HCT116 (cell line): ENCODE measurements around the gene BET1L. TPM values are rescaled to one million over a fixed set of nuclear protein-coding genes. Genes with fewer than 3 reads are reported as not detected.

Experiments
- ATAC-seq: fragments of 200-7000 bp; cut with Tn5 transposase; 2 replicates; pipeline ENCODE4 v1.9.1; 2020; ENCODE audit warnings: mild to moderate bottlenecking, moderate library complexity
- BruUV-seq: library from RNA; stranded (reverse); fragments of 400-500 nt; replicated peaks from 2 replicates; lab custom pipeline; 2021; lab: Mats Ljungman, UMichigan
- CTCF ChIA-PET: fragments of 300-600 bp; sonication (Branson Sonifier 250); formaldehyde crosslinking; loops from one replicate; lab custom pipeline; 2021; ENCODE audit warnings: antibody characterized with exemption; lab: Charles Lee
- POLR2A ChIA-PET: fragments of 300-600, 350-600 bp; sonication (Branson Sonifier 250); formaldehyde crosslinking; loops from one replicate; lab custom pipeline; 2021; ENCODE audit warnings: antibody characterized with exemption; lab: Charles Lee
- RAD21 ChIA-PET, 2 experiments: fragments of 300-600 bp; sonication (Branson Sonifier 250); formaldehyde crosslinking; loops; one replicate each; lab custom pipeline; 2023; ENCODE audit warnings: low total read pairs in 2 of 2; ENCODE audit not compliant: uncharacterized antibody in 2 of 2, unreplicated experiment in 2 of 2, low non-redundant PET in 1 of 2; lab: Charles Lee
- DNase-seq: peaks from one replicate; pipeline ENCODE4 v3.0.0-alpha.2; 2010; ENCODE audit warnings: low read depth, low spot score
- H2AFZ ChIP-seq: fragments of 200-600 bp; shearing (Covaris generic), sonication (generic); 2 replicates; pipeline ENCODE4 v1.6.1; 2017; ENCODE audit warnings: low read depth, mixed run types, mixed read lengths, antibody characterized with exemption, low read length; ENCODE audit not compliant: poor library complexity, severe bottlenecking
- H3K27ac ChIP-seq: 2 replicates; pipeline ENCODE4 v1.5.1; 2012; ENCODE audit warnings: low read depth, low read length
- H3K27me3 ChIP-seq: fragments of 200-600 bp; sonication (generic); 2 replicates; pipeline ENCODE4 v1.6.1; 2016; ENCODE audit warnings: mixed run types, low read length, mixed read lengths; ENCODE audit not compliant: insufficient read depth
- H3K36me3 ChIP-seq, 2 experiments: fragments of 200-500 bp in 1 of 2; fragments of 200-600 bp in 1 of 2; sonication (Bioruptor generic) in 1 of 2; sonication (generic) in 1 of 2; 2 replicates each; pipeline versions ENCODE4 v1.5.1 to v1.6.1; 2014 to 2016; ENCODE audit warnings: low read length in 2 of 2, inconsistent platforms in 1 of 2, mixed read lengths in 1 of 2, mixed run types in 1 of 2; ENCODE audit not compliant: insufficient read depth in 2 of 2, control insufficient read depth in 1 of 2
- H3K4me1 ChIP-seq, 2 experiments: fragments of 200-600 bp in 1 of 2; sonication (generic) in 1 of 2; 2 replicates each; pipeline versions ENCODE4 v1.5.1 to v1.6.1; 2012 to 2017; ENCODE audit warnings: low read length in 2 of 2, inconsistent platforms in 1 of 2, mild to moderate bottlenecking in 1 of 2, mixed read lengths in 1 of 2, mixed run types in 1 of 2, moderate library complexity in 1 of 2; ENCODE audit not compliant: insufficient read depth in 2 of 2, control insufficient read depth in 1 of 2
- H3K4me2 ChIP-seq: fragments of 200-600 bp; sonication (generic); 2 replicates; pipeline ENCODE4 v1.6.1; 2017; ENCODE audit warnings: mixed run types, low read length, mixed read lengths
- H3K4me3 ChIP-seq, 2 experiments: fragments of 200-600 bp in 1 of 2; sonication (generic) in 1 of 2; replicated peaks in 1 of 2; 2 replicates each; pipeline ENCODE4 v1.5.1; 2011 to 2016; ENCODE audit warnings: low read length in 2 of 2, control low read depth in 1 of 2, low read depth in 1 of 2, mild to moderate bottlenecking in 1 of 2, mixed read lengths in 1 of 2, mixed run types in 1 of 2
- H3K79me2 ChIP-seq: fragments of 200-600 bp; sonication (generic); 2 replicates; pipeline ENCODE4 v1.6.1; 2017; ENCODE audit warnings: mild to moderate bottlenecking, mixed run types, low read length, moderate library complexity, mixed read lengths; ENCODE audit not compliant: insufficient read depth
- H3K9ac ChIP-seq: fragments of 200-600 bp; sonication (generic); 2 replicates; pipeline ENCODE4 v1.6.1; 2016; ENCODE audit warnings: low read length, mixed read lengths
- H3K9me2 ChIP-seq: fragments of 200-600 bp; sonication (generic), shearing (Covaris generic); 2 replicates; pipeline ENCODE4 v1.6.1; 2017; ENCODE audit warnings: mixed run types, mild to moderate bottlenecking, moderate library complexity; ENCODE audit not compliant: insufficient read depth
- H3K9me3 ChIP-seq, 2 experiments: fragments of 200-500 bp in 1 of 2; fragments of 200-600 bp in 1 of 2; sonication (Bioruptor generic) in 1 of 2; sonication (generic) in 1 of 2; 2 replicates each; pipeline ENCODE4 v1.6.1; 2014 to 2017; ENCODE audit warnings: low read length in 2 of 2, mixed read lengths in 2 of 2, inconsistent platforms in 1 of 2, low read depth in 1 of 2, mild to moderate bottlenecking in 1 of 2, mixed run types in 1 of 2, moderate library complexity in 1 of 2; ENCODE audit not compliant: control insufficient read depth in 1 of 2, insufficient read depth in 1 of 2
- H4K20me1 ChIP-seq: fragments of 200-600 bp; sonication (generic), shearing (Covaris generic); 2 replicates; pipeline ENCODE4 v1.6.1; 2017; ENCODE audit warnings: mixed run types, mild to moderate bottlenecking, moderate library complexity; ENCODE audit not compliant: insufficient read depth
- ATF3 ChIP-seq: IDR thresholded peaks from 2 replicates; pipeline ENCODE4 v1.6.1; 2012
- CBX3 ChIP-seq: IDR thresholded peaks from 2 replicates; pipeline ENCODE4 v1.6.1; 2012; ENCODE audit warnings: low read depth
- CTCF ChIP-seq, 3 experiments: fragments of 200-600 bp in 1 of 3; sonication (generic) in 1 of 3; IDR thresholded peaks in 2 of 3; conservative IDR thresholded peaks in 1 of 3; 2 replicates each; pipeline ENCODE4 v1.5.1; 2012 to 2017; ENCODE audit warnings: low read depth in 2 of 3, low read length in 2 of 3, antibody characterized with exemption in 1 of 3, borderline replicate concordance in 1 of 3, control low read depth in 1 of 3, mild to moderate bottlenecking in 1 of 3, mixed read lengths in 1 of 3, mixed run types in 1 of 3, moderate library complexity in 1 of 3; ENCODE audit not compliant: insufficient read depth in 1 of 3
- EGR1 ChIP-seq: IDR thresholded peaks from 2 replicates; pipeline ENCODE4 v1.6.1; 2012; ENCODE audit warnings: low read depth
- ELF1 ChIP-seq: IDR thresholded peaks from 2 replicates; pipeline ENCODE4 v1.6.1; 2012; ENCODE audit warnings: low read depth, borderline replicate concordance
- EZH2phosphoT487 ChIP-seq: fragments of 200-600 bp; IDR thresholded peaks from 2 replicates; pipeline ENCODE4 v1.6.1; 2018; ENCODE audit warnings: antibody characterized with exemption, borderline replicate concordance
- FOSL1 ChIP-seq: IDR thresholded peaks from 2 replicates; pipeline ENCODE4 v1.6.1; 2012; ENCODE audit warnings: low read depth
- JUND ChIP-seq: IDR thresholded peaks from 2 replicates; pipeline ENCODE4 v1.6.1; 2012
- MAX ChIP-seq: IDR thresholded peaks from 2 replicates; pipeline ENCODE4 v1.6.1; 2012
- POLR2AphosphoS5 ChIP-seq: IDR thresholded peaks from 2 replicates; pipeline ENCODE4 v1.6.1; 2011; ENCODE audit warnings: mild to moderate bottlenecking, low read depth, low read length, moderate library complexity
- RAD21 ChIP-seq: IDR thresholded peaks from 2 replicates; pipeline ENCODE4 v1.6.1; 2012; ENCODE audit warnings: low read depth, mild to moderate bottlenecking
- SP1 ChIP-seq: IDR thresholded peaks from 2 replicates; pipeline ENCODE4 v1.6.1; 2012; ENCODE audit warnings: low read depth
- SRF ChIP-seq: IDR thresholded peaks from 2 replicates; pipeline ENCODE4 v1.6.1; 2012; ENCODE audit warnings: low read depth
- TCF7L2 ChIP-seq: IDR thresholded peaks from 2 replicates; pipeline ENCODE4 v1.7.0; 2011; ENCODE audit warnings: borderline replicate concordance, inconsistent platforms; ENCODE audit not compliant: insufficient read depth, insufficient read length; ENCODE audit errors: extremely low read depth
- ZFX ChIP-seq: fragments of 450-650 bp; IDR thresholded peaks from 2 replicates; pipeline ENCODE4 v1.6.1; 2017
- ZNF274 ChIP-seq: fragments of 200-500 bp; sonication (Bioruptor generic); IDR thresholded peaks from 2 replicates; pipeline ENCODE4 v1.6.1; 2014; ENCODE audit warnings: mild to moderate bottlenecking, low read depth, low read length, inconsistent platforms
- intact Hi-C: fragments of 100-400 bp; cut with micrococcal nuclease; formaldehyde crosslinking; loops from 2 replicates; pipeline ENCODE4 v1.10.0; 2022
- total RNA-seq: library from RNA; stranded (reverse); gene quantifications from one replicate; pipeline ENCODE4 v1.2.1, GENCODE V29; 2021; ENCODE audit not compliant: unreplicated experiment

The BET1L gene
- total RNA-seq, 1 experiment from 2014 or later, result 49.1 TPM

- ChIA-PET RAD21 (no interaction called here), CTCF (no interaction called here), POLR2A (no interaction called here)
- no TSS peak for BruUV-seq
- no peak overlapping the region for H3K4me3 ChIP-seq
- no peak overlapping the region for H3K27ac ChIP-seq
- H3K79me2 ChIP-seq, result no peaks in the 10 kb centered on the region
- TF ChIP-seq EZH2phosphoT487, result no peak
- TF ChIP-seq SP1, result no peak
- TF ChIP-seq ZFX, result no peak
- TF ChIP-seq SRF, result no peak
- TF ChIP-seq ZNF274, result no peak
- no peak for TF ChIP-seq ATF3
- no peak for TF ChIP-seq TCF7L2
- TF ChIP-seq ELF1, result no peak
- no peaks in the 10 kb centered on the region for H3K36me3 ChIP-seq
- intact Hi-C loops, result no loop called here
- no peaks in the 10 kb centered on the region for H3K9me3 ChIP-seq
- H4K20me1 ChIP-seq, result no peaks in the 10 kb centered on the region
- peaks cover 0 to 8% of the 10 kb centered on the region in 2 experiments; a peak in 2 of 4 replicates for H3K4me1 ChIP-seq
- DNase-seq, result no peak
- ATAC-seq, result no peak
- no peak overlapping the region for H2AFZ ChIP-seq
- H3K27me3 ChIP-seq, result no peaks in the 10 kb centered on the region
- H3K4me2 ChIP-seq, result no peak overlapping the region
- H3K9ac ChIP-seq, result no peak overlapping the region
- H3K9me2 ChIP-seq, result no peaks in the 10 kb centered on the region
Measured at GRCh38 chr11:221998-222789, 15.0 kb upstream of the BET1L start.

GRCh38 chr11:221539-221938 lies 14.3 kb upstream of the BET1L start:
- Histone ChIP-seq H3K27me3 (no peaks in the 10 kb centered on the region), H3K9me2 (no peaks in the 10 kb centered on the region), H3K4me2 (no peak overlapping the region), H3K9me3 (no peaks in the 10 kb centered on the region), H3K27ac (no peak overlapping the region), H3K79me2 (no peaks in the 10 kb centered on the region), H3K36me3 (no peaks in the 10 kb centered on the region), H2AFZ (no peak overlapping the region), H3K9ac (no peak overlapping the region), H3K4me1 (peaks cover 0 to 8% of the 10 kb centered on the region in 2 experiments; a peak in 2 of 4 replicates), H4K20me1 (no peaks in the 10 kb centered on the region), H3K4me3 (no peak overlapping the region)
- ATAC-seq (no peak), DNase-seq (no peak)
- no TSS peak for BruUV-seq
- ChIA-PET RAD21 (no interaction called here), POLR2A (no interaction called here), CTCF (no interaction called here)
- intact Hi-C loops, result no loop called here
- TF ChIP-seq SP1, result no peak
- TF ChIP-seq TCF7L2, result no peak
- TF ChIP-seq EGR1, result no peak
- TF ChIP-seq FOSL1, result no peak
- TF ChIP-seq CBX3, result no peak
- TF ChIP-seq MAX, result no peak
- no peak for TF ChIP-seq POLR2AphosphoS5
- TF ChIP-seq ZFX, result no peak
- TF ChIP-seq CTCF (IDR thresholded peaks at IDR 0.05 in 2 of 3, conservative IDR thresholded peaks at IDR 0.05 in 1 of 3; ENCODE audit: borderline replicate concordance in 1 of 3, insufficient read depth in 1 of 3, low read depth in 2 of 3, low read length in 2 of 3), result no peak
- TF ChIP-seq ELF1, result no peak
- no peak for TF ChIP-seq JUND
- no peak for TF ChIP-seq RAD21
